Muscle of arm (tissue), 12 donors: ENCODE measurements around the gene DPP9. TPM values are rescaled to one million over a fixed set of nuclear protein-coding genes. Genes with fewer than 3 reads are reported as not detected.
"Not testable (repeated sequence)": the region's sequence is repeated elsewhere in the genome, so short reads cannot be mapped to it uniquely, and the experiment has no call there.

Experiments
- DNase-seq: peaks from one replicate; pipeline ENCODE4 v3.0.0-alpha.2; 2013
- polyA plus RNA-seq, 12 donors: library from polyadenylated mRNA; unstranded; fragments of 120-200 nt; gene quantifications; one replicate each; pipeline ENCODE4 v1.2.1, GENCODE V29; 2013; ENCODE audit not compliant: insufficient read length in 12 of 12

The DPP9 gene
- polyA plus RNA-seq, 12 donors: 20.2 to 37.4 (median 25.4) TPM; not detected in 1

DNA sequence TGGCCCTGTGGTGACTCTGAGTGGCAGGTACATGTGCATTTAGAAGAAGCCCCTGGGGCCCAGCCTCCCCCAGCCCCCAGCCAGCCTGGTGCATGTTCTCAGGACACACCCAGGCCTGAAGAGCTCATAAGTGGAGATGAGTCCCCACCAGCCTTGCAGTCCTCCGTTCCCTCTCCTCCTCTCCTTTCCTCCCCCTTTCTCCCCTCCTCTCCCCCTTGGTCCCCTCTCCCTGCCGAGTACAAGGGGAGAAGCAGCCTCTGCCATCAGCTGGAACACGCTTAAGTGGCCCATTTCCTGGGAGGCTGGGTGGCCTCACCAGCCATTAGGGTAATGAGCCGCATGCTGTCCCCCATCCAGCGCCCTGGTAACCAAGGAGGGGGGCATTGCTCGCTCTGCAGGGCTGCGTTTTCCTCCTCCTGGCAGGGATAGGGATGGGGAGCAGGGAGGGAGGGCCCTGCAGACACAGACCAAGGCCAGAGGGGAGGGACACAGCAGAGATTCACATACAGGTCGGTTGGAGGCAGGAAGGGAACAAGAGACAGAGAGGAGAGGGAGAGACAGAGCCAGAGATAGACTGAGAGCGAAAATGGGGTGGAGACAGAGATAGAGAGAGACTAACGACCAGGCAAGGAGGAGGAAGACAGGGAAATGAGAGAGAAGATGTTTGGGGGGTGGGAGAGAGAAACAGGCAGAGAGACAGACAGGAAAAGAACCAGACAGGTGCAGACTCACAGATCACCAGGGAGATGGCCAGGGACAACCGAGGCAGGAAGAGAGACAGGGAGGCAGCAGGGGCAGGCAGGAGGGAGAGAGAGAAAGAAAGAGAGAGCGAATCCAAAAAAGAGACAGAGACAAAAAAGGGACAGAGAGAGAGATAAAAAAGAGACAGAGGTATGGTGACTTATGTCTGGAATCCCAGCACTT, 19.3 kb upstream of the DPP9 start:
- DNase-seq: no peak

- no peak for DNase-seq
Measured at GRCh38 chr19:4740092-4740491, 16.4 kb upstream of the DPP9 start.

GRCh38 chr19:4738734-4739133, 15.1 kb upstream of the DPP9 start:
- DNase-seq: no peak

GRCh38 chr19:4737955-4738600, 14.4 kb upstream of the DPP9 start:
- no peak for DNase-seq

DNA sequence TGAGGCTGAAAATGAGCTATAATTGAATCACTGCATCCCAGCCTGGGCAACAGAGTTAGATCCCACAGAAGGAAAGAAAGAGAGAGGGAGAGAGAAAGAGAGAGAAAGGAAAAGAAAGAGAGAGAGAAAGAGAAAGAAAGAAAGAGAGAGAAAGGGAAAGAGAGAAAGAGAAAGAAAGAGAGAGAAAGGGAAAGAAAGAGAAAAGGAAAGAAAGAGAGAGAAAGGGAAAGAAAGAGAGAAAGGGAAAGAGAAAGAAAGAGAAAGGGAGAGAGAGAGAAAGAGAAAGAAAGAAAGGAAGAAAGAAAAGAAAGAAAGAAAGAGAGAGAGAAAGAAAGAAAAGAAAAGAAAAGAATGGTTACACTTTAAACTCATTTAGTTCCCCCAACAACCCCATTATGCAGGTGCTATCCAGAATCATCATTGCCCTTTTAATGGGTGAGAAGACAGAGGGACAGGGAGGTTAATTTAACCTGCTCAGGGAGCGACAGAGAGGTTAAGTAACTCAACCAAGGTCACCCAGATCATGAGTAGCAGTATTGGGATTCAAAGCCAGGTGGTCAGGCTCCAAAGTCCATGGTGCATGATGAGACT, 10.2 kb upstream of the DPP9 start:
- DNase-seq: no peak

DNA sequence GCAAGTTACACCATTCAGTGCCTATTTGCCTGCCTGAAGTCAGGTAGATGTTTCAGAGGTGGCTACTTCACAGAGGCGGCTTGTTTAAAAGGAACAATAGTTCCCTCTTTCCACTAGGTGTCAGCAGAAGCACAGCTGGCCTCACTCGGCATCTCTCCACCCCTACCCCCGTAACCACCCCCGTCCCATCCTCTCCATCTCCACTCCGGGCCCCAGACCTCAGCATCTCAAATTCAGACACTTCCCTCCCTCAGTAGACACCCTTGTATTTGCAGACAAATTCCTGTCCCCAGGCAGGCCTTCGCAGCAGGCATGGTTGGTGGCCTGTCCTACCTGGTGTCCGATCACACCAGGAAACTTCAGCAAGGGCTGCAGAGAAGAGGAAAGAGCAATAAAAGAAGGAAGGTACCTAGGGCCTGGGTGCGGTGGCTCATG, 9.1 kb upstream of the DPP9 start:
- DNase-seq: peak; percentile 51

GRCh38 chr19:4730740-4731171, 7.1 kb upstream of the DPP9 start:
- DNase-seq: no peak

- no peak for DNase-seq
Measured at GRCh38 chr19:4728871-4729270, 5.2 kb upstream of the DPP9 start.

GRCh38 chr19:4722671-4723594, 709 bp downstream of the DPP9 start:
- DNase-seq: no peak

GRCh38 chr19:4721196-4721595, 2.4 kb downstream of the DPP9 start:
- no peak for DNase-seq

GRCh38 chr19:4720037-4720700, 3.5 kb downstream of the DPP9 start:
- no peak for DNase-seq

GRCh38 chr19:4719499-4719866, 4.2 kb downstream of the DPP9 start:
- DNase-seq: no peak

- no peak for DNase-seq
Measured at GRCh38 chr19:4717966-4718701, 5.5 kb downstream of the DPP9 start.

GRCh38 chr19:4717191-4717965, 6.3 kb downstream of the DPP9 start:
- no peak for DNase-seq

- no peak for DNase-seq
Measured at GRCh38 chr19:4715529-4716221, 8.0 kb downstream of the DPP9 start.

- DNase-seq: not testable (repeated sequence)
Measured at GRCh38 chr19:4715178-4715528, 8.5 kb downstream of the DPP9 start.

- no peak for DNase-seq
Measured at GRCh38 chr19:4714016-4714415, 9.6 kb downstream of the DPP9 start.

GRCh38 chr19:4713384-4713951, 10.2 kb downstream of the DPP9 start:
- DNase-seq: no peak

DNA sequence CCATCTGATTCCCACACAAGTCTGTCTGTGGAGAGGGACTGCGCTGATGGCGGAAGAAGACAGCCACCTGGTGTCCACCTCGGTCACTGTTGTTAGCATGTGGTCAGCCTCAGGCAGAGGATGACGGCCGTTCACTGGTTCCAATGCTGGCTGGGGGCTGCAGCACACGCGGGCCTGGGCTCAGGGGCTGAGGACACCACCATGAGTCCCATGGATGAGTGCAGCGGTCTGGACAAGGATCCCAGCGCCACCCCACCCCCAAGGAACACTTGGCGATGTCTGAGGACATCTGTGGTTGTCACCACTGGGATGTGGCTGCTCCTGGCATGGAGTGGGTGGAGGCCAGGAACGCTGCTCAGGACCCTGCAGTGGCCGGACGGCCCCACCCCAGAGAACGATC, 10.9 kb downstream of the DPP9 start:
- DNase-seq: no peak
